Hepatocyte (in vitro differentiated cells): ENCODE measurements around the gene UBQLN4.

Experiments
- EZH2 ChIP-seq: fragments of 200-600 bp; sonication (generic); IDR thresholded peaks from 2 replicates; pipeline ENCODE4 v1.6.1; 2016; ENCODE audit warnings: antibody characterized with exemption, mild to moderate bottlenecking, borderline replicate concordance
- TF ChIP-seq, protein P1 (sequence below): fragments of 200-600 bp; sonication (generic); IDR thresholded peaks from 2 replicates; pipeline ENCODE4 v1.5.1; 2016; ENCODE audit warnings: antibody characterized with exemption, mild to moderate bottlenecking; ENCODE audit not compliant: poor library complexity

DNA sequence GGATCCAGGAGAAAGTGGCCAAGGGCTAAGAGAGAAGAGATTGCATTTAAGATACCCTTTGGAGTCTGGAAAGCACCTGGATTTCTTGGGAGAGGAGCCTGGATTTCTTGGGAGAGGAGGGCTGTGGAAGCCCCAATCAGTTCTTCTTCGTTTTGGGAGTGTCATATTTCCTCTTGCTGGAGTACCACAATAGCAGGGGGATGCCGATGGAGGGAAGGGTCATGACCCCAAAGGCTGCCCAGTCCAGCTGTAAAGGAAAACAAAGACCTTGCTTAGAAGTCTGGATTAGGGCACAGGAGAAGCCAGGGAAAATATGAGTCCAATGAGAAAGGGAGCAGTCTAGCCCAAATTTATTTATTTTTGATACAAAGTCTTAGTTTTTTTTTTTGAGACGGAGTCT, 44.2 kb downstream of the UBQLN4 start:
- TF ChIP-seq, protein P1, sequence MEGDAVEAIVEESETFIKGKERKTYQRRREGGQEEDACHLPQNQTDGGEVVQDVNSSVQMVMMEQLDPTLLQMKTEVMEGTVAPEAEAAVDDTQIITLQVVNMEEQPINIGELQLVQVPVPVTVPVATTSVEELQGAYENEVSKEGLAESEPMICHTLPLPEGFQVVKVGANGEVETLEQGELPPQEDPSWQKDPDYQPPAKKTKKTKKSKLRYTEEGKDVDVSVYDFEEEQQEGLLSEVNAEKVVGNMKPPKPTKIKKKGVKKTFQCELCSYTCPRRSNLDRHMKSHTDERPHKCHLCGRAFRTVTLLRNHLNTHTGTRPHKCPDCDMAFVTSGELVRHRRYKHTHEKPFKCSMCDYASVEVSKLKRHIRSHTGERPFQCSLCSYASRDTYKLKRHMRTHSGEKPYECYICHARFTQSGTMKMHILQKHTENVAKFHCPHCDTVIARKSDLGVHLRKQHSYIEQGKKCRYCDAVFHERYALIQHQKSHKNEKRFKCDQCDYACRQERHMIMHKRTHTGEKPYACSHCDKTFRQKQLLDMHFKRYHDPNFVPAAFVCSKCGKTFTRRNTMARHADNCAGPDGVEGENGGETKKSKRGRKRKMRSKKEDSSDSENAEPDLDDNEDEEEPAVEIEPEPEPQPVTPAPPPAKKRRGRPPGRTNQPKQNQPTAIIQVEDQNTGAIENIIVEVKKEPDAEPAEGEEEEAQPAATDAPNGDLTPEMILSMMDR, result no peak
- no peak for TF ChIP-seq EZH2
